Left ventricle myocardium inferior (tissue), 1 donor: ENCODE data around the gene GPATCH2L. TPM values are rescaled to one million over a fixed set of nuclear protein-coding genes. Genes with fewer than 3 reads are reported as not detected.

Experiments
- DNase-seq: peaks from one replicate; pipeline ENCODE4 v3.0.0-alpha.2; 2020
- H3K27ac ChIP-seq: fragments of 200-600 bp; replicated peaks from 2 replicates; pipeline ENCODE4 v1.8.0; 2021
- H3K27me3 ChIP-seq: fragments of 200-600 bp; 2 replicates; pipeline ENCODE4 v1.8.0; 2021; ENCODE audit warnings: low read depth
- H3K36me3 ChIP-seq: fragments of 200-600 bp; 2 replicates; pipeline ENCODE4 v1.8.0; 2021
- H3K4me1 ChIP-seq: fragments of 200-600 bp; 2 replicates; pipeline ENCODE4 v1.8.0; 2021
- H3K4me3 ChIP-seq: fragments of 200-600 bp; 2 replicates; pipeline ENCODE4 v1.8.0; 2021; ENCODE audit warnings: mild to moderate bottlenecking, moderate library complexity
- H3K9me3 ChIP-seq: fragments of 200-600 bp; replicated peaks from 2 replicates; pipeline ENCODE4 v1.8.0; 2021
- CTCF ChIP-seq: fragments of 200-600 bp; IDR thresholded peaks from 2 replicates; pipeline ENCODE4 v1.8.0; 2021; ENCODE audit warnings: antibody characterized with exemption, mild to moderate bottlenecking, borderline replicate concordance
- intact Hi-C: fragments of 100-400 bp; cut with micrococcal nuclease; formaldehyde crosslinking; loops from one replicate; pipeline ENCODE4 v1.11.0; 2022
- total RNA-seq: library from RNA; stranded (reverse); fragmentation: NEBNext Ultra II Directional; extraction: Animal tissue kit (Norgen Biotek cat#: 25700); gene quantifications from one replicate; pipeline ENCODE4 v1.2.1, GENCODE V29; 2021
- donor health status: DM: no; HTN: yes; CAD: no; lungs with severe emphysema.

GPATCH2L gene
- total RNA-seq, 1 donor from 2014 or later: 26.5 TPM

- DNase-seq: no peak
- intact Hi-C loops: no loop called here
- Histone ChIP-seq H3K27ac (no peak overlapping the region), H3K4me1 (no peaks in the 10 kb centered on the region), H3K4me3 (no peak overlapping the region), H3K36me3 (no peaks in the 10 kb centered on the region), H3K27me3 (no peaks in the 10 kb centered on the region), H3K9me3 (peaks cover 17% of the 10 kb centered on the region)
- TF ChIP-seq CTCF: no peak
Measured at GRCh38 chr14:76217179-76217578, 65.5 kb downstream of the GPATCH2L start.

DNA sequence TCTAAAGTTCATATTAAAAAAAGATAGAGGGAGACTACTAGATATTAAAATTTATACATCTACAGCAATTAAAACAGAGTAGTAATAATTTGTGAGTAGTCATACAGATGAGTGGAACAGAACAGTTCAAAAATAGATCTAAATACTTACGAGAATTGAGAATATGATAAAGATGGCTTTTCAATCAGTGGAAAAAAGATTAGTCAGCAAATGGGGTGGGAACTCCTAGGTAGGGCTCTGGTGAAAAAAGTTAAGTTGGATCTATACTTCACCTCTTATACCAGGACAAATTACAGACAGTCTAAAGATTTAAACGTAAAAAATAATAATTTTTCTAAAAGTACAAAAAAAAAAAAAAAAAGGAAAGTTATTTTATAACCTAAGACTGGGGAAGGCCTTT is 66.9 kb downstream of the GPATCH2L start:
- Histone ChIP-seq H3K4me1 (no peaks in the 10 kb centered on the region), H3K27me3 (no peaks in the 10 kb centered on the region), H3K27ac (no peak overlapping the region), H3K4me3 (no peak overlapping the region), H3K36me3 (no peaks in the 10 kb centered on the region), H3K9me3 (peaks cover 6% of the 10 kb centered on the region)
- DNase-seq: no peak
- intact Hi-C loops: no loop called here
- no peak for TF ChIP-seq CTCF

- no peak overlapping the region for H3K27ac ChIP-seq
- no peak overlapping the region for H3K4me3 ChIP-seq
- no peak for TF ChIP-seq CTCF
- DNase-seq: no peak
- H3K4me1 ChIP-seq: no peaks in the 10 kb centered on the region
- H3K27me3 ChIP-seq: no peaks in the 10 kb centered on the region
- H3K9me3 ChIP-seq: peaks cover 12% of the 10 kb centered on the region
- no peaks in the 10 kb centered on the region for H3K36me3 ChIP-seq
- intact Hi-C loops: no loop called here
Measured at GRCh38 chr14:76219873-76220272, 68.2 kb downstream of the GPATCH2L start.

DNA sequence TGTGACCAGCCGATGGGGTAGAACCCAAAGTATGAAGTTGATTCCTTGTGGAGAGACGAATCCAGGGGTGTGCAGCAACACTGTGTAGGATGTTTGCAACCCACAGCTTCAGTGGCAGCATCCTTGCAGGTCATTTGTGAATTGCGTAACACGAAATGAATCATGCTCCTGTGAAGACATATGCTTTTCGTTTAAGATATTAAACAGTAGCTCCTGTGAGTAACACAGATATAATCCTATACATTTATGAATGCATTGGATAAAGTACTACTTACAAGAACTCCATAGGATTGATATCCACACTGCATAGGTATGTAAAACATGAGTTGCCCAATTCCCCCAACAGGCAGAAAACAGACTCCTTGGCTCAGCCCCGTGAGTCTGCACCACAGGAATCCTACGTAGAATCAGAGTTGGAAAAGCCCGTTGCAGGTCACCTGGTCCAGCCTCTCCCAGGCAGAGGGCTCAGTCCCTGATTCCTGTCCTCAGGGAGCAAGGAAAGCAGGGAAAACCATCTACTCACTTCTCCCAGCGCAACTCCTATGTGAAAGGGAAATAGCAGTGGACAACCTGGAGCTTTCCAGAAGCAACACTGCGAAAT is 75.8 kb downstream of the GPATCH2L start:
- Histone ChIP-seq H3K27me3 (no peaks in the 10 kb centered on the region), H3K4me3 (no peak overlapping the region), H3K4me1 (no peaks in the 10 kb centered on the region), H3K9me3 (peaks cover 17% of the 10 kb centered on the region), H3K27ac (no peak overlapping the region), H3K36me3 (no peaks in the 10 kb centered on the region)
- intact Hi-C loops: no loop called here
- TF ChIP-seq CTCF: no peak
- no peak for DNase-seq

DNA sequence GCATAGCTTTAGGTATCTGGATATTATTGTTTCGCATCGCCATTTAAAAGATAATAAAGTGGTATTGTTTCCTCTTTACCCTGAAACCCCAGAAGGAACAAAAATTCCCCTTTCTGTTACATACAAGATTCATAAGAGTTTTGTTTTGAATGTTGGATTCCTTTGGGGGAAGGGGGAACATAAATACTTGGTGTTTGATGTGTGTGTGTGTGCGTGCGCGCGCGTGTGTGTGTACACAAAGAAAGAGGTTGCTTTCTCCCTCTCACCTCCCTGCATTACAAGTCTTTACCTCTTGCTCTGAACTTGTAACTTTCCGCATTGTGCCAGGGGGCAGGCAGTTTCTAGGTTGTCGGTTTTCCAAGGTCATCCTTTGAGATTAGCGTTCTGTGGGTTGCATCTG is 76.4 kb downstream of the GPATCH2L start:
- no peak overlapping the region for H3K4me3 ChIP-seq
- H3K9me3 ChIP-seq: peaks cover 17% of the 10 kb centered on the region
- no peak for TF ChIP-seq CTCF
- H3K27me3 ChIP-seq: no peaks in the 10 kb centered on the region
- DNase-seq: no peak
- no peak overlapping the region for H3K27ac ChIP-seq
- H3K4me1 ChIP-seq: no peaks in the 10 kb centered on the region
- intact Hi-C loops: no loop called here
- H3K36me3 ChIP-seq: no peaks in the 10 kb centered on the region
